ENCODE data around the gene CDKAL1. TPM values are rescaled to one million over a fixed set of nuclear protein-coding genes. Genes with fewer than 3 reads are reported as not detected.

Gene CDKAL1
- total and polyA plus RNA-seq, 10 of the 15 experiments (the other 5 are each of a cell fraction or from before 2014, with no cell fraction given) = 10.7 to 26.9 (median 17.3) TPM

GRCh38 chr6:20564269-20564668 is 30.0 kb downstream of the CDKAL1 start (continued):
- TF ChIP-seq, protein P1, sequence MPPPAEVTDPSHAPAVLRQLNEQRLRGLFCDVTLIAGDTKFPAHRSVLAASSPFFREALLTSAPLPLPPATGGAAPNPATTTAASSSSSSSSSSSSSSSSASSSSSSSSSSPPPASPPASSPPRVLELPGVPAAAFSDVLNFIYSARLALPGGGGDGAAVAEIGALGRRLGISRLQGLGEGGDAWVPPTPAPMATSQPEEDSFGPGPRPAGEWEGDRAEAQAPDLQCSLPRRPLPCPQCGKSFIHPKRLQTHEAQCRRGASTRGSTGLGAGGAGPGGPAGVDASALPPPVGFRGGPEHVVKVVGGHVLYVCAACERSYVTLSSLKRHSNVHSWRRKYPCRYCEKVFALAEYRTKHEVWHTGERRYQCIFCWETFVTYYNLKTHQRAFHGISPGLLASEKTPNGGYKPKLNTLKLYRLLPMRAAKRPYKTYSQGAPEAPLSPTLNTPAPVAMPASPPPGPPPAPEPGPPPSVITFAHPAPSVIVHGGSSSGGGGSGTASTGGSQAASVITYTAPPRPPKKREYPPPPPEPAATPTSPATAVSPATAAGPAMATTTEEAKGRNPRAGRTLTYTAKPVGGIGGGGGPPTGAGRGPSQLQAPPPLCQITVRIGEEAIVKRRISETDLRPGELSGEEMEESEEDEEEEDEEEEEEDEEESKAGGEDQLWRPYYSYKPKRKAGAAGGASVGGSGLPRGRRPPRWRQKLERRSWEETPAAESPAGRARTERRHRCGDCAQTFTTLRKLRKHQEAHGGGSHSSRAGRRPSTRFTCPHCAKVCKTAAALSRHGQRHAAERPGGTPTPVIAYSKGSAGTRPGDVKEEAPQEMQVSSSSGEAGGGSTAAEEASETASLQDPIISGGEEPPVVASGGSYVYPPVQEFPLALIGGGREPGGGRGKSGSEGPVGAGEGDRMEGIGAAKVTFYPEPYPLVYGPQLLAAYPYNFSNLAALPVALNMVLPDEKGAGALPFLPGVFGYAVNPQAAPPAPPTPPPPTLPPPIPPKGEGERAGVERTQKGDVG (CRISPR knock-in tag; IDR thresholded peaks at IDR 0.05) = no peak
- no peak for TF ChIP-seq RUNX3 (IDR thresholded peaks at IDR 0.05; ENCODE audit: low read length)
- TF ChIP-seq MYB (IDR thresholded peaks at IDR 0.05; ENCODE audit: borderline replicate concordance, low read depth, low read length) = no peak
- TF ChIP-seq PAX8 (IDR thresholded peaks at IDR 0.05) = no peak
- peak in 2 of 3 experiments; percentile 34 to 44; a peak in 4 of 6 replicates for TF ChIP-seq CTCF (IDR thresholded peaks at IDR 0.05 in 2 of 3, conservative IDR thresholded peaks at IDR 0.05 in 1 of 3; ENCODE audit: control insufficient read depth in 2 of 3, extremely low read depth in 1 of 3, insufficient read depth in 1 of 3, low read depth in 3 of 3, low read length in 3 of 3)
- TF ChIP-seq CHD1 (IDR thresholded peaks at IDR 0.05; ENCODE audit: low read depth, low read length) = no peak
- TF ChIP-seq, protein P2, sequence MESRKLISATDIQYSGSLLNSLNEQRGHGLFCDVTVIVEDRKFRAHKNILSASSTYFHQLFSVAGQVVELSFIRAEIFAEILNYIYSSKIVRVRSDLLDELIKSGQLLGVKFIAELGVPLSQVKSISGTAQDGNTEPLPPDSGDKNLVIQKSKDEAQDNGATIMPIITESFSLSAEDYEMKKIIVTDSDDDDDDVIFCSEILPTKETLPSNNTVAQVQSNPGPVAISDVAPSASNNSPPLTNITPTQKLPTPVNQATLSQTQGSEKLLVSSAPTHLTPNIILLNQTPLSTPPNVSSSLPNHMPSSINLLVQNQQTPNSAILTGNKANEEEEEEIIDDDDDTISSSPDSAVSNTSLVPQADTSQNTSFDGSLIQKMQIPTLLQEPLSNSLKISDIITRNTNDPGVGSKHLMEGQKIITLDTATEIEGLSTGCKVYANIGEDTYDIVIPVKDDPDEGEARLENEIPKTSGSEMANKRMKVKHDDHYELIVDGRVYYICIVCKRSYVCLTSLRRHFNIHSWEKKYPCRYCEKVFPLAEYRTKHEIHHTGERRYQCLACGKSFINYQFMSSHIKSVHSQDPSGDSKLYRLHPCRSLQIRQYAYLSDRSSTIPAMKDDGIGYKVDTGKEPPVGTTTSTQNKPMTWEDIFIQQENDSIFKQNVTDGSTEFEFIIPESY (IDR thresholded peaks at IDR 0.05) = no peak
- TF ChIP-seq, protein P3, sequence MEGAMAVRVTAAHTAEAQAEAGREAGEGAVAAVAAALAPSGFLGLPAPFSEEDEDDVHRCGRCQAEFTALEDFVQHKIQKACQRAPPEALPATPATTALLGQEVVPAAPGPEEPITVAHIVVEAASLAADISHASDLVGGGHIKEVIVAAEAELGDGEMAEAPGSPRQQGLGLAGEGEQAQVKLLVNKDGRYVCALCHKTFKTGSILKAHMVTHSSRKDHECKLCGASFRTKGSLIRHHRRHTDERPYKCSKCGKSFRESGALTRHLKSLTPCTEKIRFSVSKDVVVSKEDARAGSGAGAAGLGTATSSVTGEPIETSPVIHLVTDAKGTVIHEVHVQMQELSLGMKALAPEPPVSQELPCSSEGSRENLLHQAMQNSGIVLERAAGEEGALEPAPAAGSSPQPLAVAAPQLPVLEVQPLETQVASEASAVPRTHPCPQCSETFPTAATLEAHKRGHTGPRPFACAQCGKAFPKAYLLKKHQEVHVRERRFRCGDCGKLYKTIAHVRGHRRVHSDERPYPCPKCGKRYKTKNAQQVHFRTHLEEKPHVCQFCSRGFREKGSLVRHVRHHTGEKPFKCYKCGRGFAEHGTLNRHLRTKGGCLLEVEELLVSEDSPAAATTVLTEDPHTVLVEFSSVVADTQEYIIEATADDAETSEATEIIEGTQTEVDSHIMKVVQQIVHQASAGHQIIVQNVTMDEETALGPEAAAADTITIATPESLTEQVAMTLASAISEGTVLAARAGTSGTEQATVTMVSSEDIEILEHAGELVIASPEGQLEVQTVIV (IDR thresholded peaks at IDR 0.05; ENCODE audit: borderline replicate concordance, partially characterized antibody) = no peak
- TF ChIP-seq SMC3 (IDR thresholded peaks at IDR 0.05; ENCODE audit: borderline replicate concordance, low read length) = peak; percentile 37; the same call in 1 of the 2 replicates
- no peak for TF ChIP-seq BCLAF1 (IDR thresholded peaks at IDR 0.05)
- TF ChIP-seq ESRRA (IDR thresholded peaks at IDR 0.05; ENCODE audit: low read length) = no peak
- TF ChIP-seq REST (IDR thresholded peaks at IDR 0.05; ENCODE audit: low read depth, low read length) = no peak
